GM21381 (cell line): Measurements from ENCODE around the gene ZBP1.

Experiments used
- ATAC-seq: cut with Tn5 transposase; IDR thresholded peaks from one replicate; pipeline ENCODE4 v1.9.1; 2021; ENCODE audit warnings: mild to moderate bottlenecking, moderate library complexity; ENCODE audit not compliant: unreplicated experiment

Gene ZBP1

GRCh38 chr20:57576617-57577550 is 43.3 kb downstream of the ZBP1 start:
- ATAC-seq = no peak

DNA sequence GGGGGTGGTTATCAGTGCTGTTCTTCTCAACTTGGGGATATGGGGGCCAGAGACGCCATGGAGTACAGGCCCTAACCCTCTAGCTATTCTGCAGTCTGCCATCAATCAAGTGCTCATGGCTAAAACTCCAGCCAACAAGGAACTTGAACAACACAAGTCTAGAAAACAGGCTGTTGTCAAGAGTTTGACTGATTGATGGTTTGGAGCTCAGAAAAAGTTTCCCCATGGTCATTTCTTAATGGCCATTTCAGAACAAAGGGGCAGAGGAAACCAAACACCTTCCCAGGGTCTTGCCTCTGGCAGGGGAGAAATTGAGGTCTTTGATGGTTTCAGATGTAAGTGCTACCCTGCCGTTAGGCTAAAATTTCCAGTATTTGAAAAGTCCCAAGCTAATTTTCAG is 44.2 kb downstream of the ZBP1 start:
- ATAC-seq = no peak

GRCh38 chr20:57574954-57575353 is 45.3 kb downstream of the ZBP1 start:
- no peak for ATAC-seq

GRCh38 chr20:57573894-57574293 is 46.3 kb downstream of the ZBP1 start:
- no peak for ATAC-seq

DNA sequence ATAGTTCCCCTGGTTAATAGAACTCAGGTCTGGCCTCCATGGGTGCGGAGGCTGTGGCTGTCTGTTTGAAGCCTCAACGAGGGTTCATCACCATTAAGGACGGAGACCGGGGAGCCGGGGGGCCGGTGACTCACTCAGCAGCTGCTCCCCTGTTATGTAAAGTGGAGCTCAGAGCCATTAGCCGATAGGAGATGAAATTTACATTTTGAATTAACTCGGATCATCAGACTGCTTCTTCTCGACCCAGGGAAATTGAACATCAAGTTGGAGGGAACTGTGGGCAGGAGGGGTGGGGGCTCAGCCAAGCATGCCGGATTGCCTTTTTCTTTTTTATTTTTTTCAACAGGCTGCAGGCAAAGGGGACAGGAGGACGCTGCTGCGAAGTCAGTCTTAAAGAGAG is 47.0 kb downstream of the ZBP1 start:
- no peak for ATAC-seq

- ATAC-seq = no peak
These were observed 48.3 kb downstream of the ZBP1 start for GRCh38 chr20:57571782-57572416.

DNA sequence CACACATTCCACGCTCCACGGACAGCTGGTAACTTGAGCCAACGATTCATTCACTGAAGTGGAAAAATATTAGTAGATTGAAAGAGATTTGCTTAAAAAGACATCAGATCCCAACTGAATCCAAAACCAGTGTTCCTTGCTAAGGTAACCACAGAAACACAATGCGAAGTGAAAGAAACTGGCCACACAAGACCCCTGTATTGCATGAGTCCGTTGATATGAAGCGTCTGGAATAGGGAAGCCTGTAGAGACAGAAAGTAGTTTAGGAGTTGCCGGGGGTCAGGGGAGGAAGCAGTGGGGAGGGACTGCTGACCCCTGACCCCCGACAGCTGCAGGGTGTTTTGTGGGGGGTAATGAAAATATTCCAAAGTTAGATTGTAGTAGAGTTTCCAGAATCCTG is 49.3 kb downstream of the ZBP1 start:
- no peak for ATAC-seq

GRCh38 chr20:57570145-57570850 is 49.9 kb downstream of the ZBP1 start:
- ATAC-seq = no peak

DNA sequence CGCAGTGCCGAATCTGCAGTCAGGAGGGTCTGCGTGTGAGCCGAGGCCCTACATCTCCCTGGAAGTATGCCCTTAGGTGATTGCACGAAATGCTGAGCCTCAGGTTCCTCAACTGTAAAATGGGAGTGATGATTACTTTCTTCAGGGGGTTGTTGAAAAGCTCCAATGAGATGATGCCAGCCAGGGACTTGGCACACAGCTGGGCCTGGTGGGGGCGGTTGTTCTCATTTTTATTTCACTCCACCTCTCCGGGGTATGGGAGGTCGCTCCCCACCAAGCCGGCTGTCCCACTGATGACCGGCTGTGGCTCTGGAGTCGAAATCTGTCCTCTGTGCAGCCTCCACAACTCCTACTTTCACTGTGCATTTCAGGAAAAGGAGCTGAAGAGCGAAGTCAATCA is 51.3 kb downstream of the ZBP1 start:
- no peak for ATAC-seq

DNA sequence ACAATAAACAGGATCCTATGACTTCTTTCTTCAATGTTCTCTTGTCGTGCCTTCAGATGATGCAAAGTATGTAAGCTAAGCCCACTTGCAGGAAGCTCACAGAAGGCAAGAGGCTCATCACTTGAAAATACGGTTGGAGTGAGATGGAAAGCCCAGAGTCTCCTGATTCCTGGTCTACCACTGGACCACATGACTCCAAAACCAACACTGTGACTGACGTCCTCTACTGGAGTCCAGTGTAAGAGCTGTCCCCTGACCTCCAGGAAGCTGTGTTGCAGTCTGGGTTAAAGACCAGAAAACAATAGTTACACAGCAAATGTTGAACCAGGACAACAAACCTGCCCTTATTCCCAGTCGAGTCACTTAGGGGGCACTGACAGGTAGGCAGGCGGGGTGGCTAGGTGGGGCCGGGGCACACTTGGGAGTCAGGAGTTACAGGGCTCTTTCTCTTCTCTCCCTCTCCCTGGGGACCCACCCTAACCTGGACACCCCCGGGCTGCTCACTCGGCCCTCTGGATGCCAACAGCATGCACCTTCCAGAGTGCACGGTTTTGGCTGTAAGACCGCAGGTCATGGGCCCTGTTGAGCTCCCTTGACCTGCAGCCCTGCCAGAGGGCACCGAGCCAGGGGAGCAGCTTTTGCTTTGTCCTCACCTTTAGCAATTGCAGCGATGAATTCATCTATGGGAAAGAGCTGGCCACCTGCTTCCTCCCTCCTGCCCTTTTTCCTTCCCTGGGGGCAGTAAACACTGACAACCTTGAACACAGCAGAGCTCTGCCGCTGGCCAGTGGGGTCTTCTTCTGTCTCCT is 51.9 kb downstream of the ZBP1 start:
- ATAC-seq = no peak

GRCh38 chr20:57567471-57568079 is 52.7 kb downstream of the ZBP1 start:
- ATAC-seq = no peak

DNA sequence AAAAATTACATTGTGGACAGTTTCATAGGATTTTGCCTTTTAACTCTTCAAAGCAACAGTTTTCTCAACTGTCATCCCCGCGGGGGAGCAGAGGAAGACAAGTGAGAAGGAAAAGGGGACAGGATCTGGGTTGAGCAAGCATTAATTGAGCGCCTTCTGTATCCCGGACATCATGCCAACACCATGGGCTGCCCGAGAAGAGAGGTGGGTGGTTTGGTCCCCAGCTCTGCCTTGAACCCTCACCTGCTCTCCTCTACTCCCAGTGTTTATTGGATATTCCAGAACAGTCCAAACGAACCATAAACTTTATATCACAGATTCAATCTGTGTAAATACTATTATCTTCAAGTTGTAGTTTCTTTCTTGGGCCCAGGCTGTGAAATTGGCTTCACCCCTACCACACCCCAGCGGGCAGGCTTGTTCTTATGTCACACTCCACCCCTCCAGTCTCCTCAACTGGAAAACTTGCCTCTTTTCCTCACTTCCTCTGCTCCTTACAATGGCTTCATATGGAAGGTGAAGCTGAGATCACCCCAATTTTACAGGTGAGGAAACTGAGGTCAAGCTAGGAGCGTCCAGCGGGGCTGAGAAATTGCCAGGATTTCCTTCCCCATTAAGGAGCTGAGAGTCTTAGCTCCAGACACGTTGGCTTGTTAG is 53.3 kb downstream of the ZBP1 start:
- no peak for ATAC-seq

DNA sequence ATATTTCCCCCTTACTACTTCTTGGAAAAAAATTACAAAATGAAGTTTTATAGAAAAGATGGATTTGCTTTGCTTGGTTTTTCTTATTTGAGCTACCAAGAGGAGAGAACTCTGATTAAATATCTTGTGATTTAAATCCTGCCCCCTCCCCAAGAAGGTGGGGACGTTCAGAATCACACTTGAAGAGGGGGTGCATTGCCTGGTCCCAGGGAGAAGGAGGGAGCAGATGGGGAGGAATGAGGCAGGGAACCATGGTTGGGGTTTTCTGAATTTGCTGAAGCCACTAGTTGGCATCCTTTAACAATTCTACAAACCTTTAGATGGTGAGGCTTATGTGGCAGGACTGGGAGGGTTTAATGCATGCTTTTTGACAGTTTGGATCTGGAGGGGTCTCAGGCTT is 53.8 kb downstream of the ZBP1 start:
- ATAC-seq = no peak

GRCh38 chr20:57564951-57565642 is 55.1 kb downstream of the ZBP1 start:
- ATAC-seq = no peak

DNA sequence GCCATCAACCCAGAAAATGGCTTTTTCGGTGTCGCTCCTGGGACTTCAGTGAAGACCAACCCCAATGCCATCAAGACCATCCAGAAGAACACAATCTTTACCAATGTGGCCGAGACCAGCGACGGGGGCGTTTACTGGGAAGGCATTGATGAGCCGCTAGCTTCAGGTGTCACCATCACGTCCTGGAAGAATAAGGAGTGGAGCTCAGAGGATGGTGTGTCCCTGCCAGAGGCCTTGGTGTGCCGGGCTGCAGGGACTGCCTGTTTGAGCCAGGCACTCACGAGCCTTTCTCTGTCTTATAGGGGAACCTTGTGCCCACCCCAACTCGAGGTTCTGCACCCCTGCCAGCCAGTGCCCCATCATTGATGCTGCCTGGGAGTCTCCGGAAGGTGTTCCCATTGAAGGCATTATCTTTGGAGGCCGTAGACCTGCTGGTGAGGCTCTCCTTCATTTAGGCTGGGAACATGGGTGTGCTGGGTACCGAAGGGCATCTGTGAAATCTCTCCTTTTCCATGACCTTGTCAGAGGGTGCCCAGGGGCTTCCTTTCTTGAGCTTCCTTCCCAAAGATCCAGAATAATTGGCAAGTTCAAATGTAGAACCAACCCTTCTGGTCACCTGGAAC is 55.9 kb downstream of the ZBP1 start:
- ATAC-seq = no peak

DNA sequence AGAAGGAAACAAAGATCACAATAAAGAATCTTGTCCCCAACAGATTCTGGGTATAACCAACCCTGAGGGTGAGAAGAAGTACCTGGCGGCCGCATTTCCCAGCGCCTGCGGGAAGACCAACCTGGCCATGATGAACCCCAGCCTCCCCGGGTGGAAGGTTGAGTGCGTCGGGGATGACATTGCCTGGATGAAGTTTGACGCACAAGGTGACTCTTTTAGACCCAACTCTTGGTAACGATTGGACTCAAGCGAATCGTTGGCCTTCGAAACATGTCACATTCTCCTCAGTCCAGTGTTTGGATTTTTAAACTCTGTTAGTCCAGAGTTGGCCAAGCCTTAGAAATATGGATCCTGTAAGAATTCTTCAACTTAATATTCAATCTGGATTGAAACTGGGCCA is 56.7 kb downstream of the ZBP1 start:
- no peak for ATAC-seq

GRCh38 chr20:57562541-57563465 is 57.4 kb downstream of the ZBP1 start:
- ATAC-seq = no peak
